Measurements from ENCODE around the gene TANC2. TPM values are rescaled to one million over a fixed set of nuclear protein-coding genes. Genes with fewer than 3 reads are reported as not detected.
A peak's percentile ranks its signal among the peaks of the same experiment; 100 is the strongest.

TANC2 gene
- total and polyA plus RNA-seq, 9 of the 15 experiments (the other 6 are each of a cell fraction or from before 2014, with no cell fraction given): 0.46 to 7.8 (median 4.5) TPM

- TF ChIP-seq SMC3 (conservative IDR thresholded peaks at IDR 0.05; ENCODE audit: insufficient read depth, low read depth, low read length): no peak
- TF ChIP-seq DPF2 (IDR thresholded peaks at IDR 0.05): peak; percentile 48; the same call in 1 of the 2 replicates
- no peak for TF ChIP-seq ETV6 (IDR thresholded peaks at IDR 0.05; ENCODE audit: borderline replicate concordance in 1 of 2, low read depth in 2 of 2, low read length in 1 of 2)
- TF ChIP-seq ETV6 (CRISPR knock-in tag; IDR thresholded peaks at IDR 0.05; ENCODE audit: borderline replicate concordance): no peak
- TF ChIP-seq BDP1 (IDR thresholded peaks at IDR 0.05; ENCODE audit: insufficient read depth, insufficient read length): no peak
- no peak for TF ChIP-seq ZNF311 (CRISPR knock-in tag; IDR thresholded peaks at IDR 0.05)
- TF ChIP-seq MEIS2 (IDR thresholded peaks at IDR 0.05; ENCODE audit: partially characterized antibody): peak; percentile 71
- TF ChIP-seq TFE3 (CRISPR knock-in tag; IDR thresholded peaks at IDR 0.05): no peak
- 0 out of 2 replicates have a peak, but pooled peaks have one; percentile 46 for TF ChIP-seq TEAD4 (IDR thresholded peaks at IDR 0.05; ENCODE audit: low read length)
- no peak for TF ChIP-seq TEAD4 (CRISPR knock-in tag; IDR thresholded peaks at IDR 0.05; ENCODE audit: borderline replicate concordance)
- TF ChIP-seq MAX (CRISPR knock-in tag; IDR thresholded peaks at IDR 0.05): no peak
- no peak for TF ChIP-seq HCFC1 (IDR thresholded peaks at IDR 0.05; ENCODE audit: low read depth, low read length)
- peak; percentile 94 for TF ChIP-seq CEBPB (tag; IDR thresholded peaks at IDR 0.05)
- TF ChIP-seq YBX1 (IDR thresholded peaks at IDR 0.05): no peak
- TF ChIP-seq ZNF384 (IDR thresholded peaks at IDR 0.05; ENCODE audit: low read depth, low read length): peak; percentile 45; the same call in 1 of the 2 replicates
- TF ChIP-seq RHOXF2B (CRISPR knock-in tag; conservative IDR thresholded peaks at IDR 0.05): no peak
- no peak for TF ChIP-seq SP1 (CRISPR knock-in tag; IDR thresholded peaks at IDR 0.05)
- peak; percentile 57 for TF ChIP-seq TAL1 (IDR thresholded peaks at IDR 0.05)
- TF ChIP-seq LARP7 (IDR thresholded peaks at IDR 0.05): no peak
- TF ChIP-seq KDM1A (IDR thresholded peaks at IDR 0.05): 0 out of 4 replicates have a peak, but pooled peaks have one; percentile 18 to 35
- TF ChIP-seq E4F1 (CRISPR knock-in tag; IDR thresholded peaks at IDR 0.05; ENCODE audit: borderline replicate concordance): no peak
- peak; percentile 60 for TF ChIP-seq CBFA2T2 (conservative IDR thresholded peaks at IDR 0.05)
- TF ChIP-seq NCOR1 (IDR thresholded peaks at IDR 0.05): peak; percentile 63
- TF ChIP-seq CLOCK (CRISPR knock-in tag; IDR thresholded peaks at IDR 0.05; ENCODE audit: borderline replicate concordance): no peak
Measured at GRCh38 chr17:62916684-62917571, 49.1 kb upstream of the TANC2 start (continued).
